Occipital lobe (tissue), 2 donors: Measurements from ENCODE around the gene KRTAP1-1. TPM values are rescaled to one million over a fixed set of nuclear protein-coding genes. Genes with fewer than 3 reads are reported as not detected.
"Not testable (repeated sequence)": the region's sequence is repeated elsewhere in the genome, so short reads cannot be mapped to it uniquely, and the experiment has no call there.

Experiments used
- DNase-seq: peaks from one replicate; lab custom pipeline; 2025; lab: John Stamatoyannopoulos, UW
- total RNA-seq: library from RNA; depleted of rRNA; stranded (reverse); fragments of >200 nt; gene quantifications from one replicate; pipeline ENCODE4 v1.2.3, GENCODE V29; 2014

KRTAP1-1 gene
- not detected for total RNA-seq

GRCh38 chr17:41040783-41041571 is at the start of gene KRTAP1-1:
Gene KRTAP1-1 (minus strand): TSS chr17:41041450. CDS start chr17:41041397, 53 bp downstream.
- not testable (repeated sequence) for DNase-seq

GRCh38 chr17:41088760-41089352 is 47.6 kb upstream of the KRTAP1-1 start:
- not testable (repeated sequence) for DNase-seq

- DNase-seq: not testable (repeated sequence)
Observed at GRCh38 chr17:41084100-41084856, 43.0 kb upstream of the KRTAP1-1 start, which contains the start of gene KRTAP4-7. Gene KRTAP4-7 (plus strand): TSS chr17:41084150. CDS start chr17:41084207, 57 bp downstream.

GRCh38 chr17:41083427-41083826 is 42.2 kb upstream of the KRTAP1-1 start:
- not testable (repeated sequence) for DNase-seq

- no peak for DNase-seq
Observed at GRCh38 chr17:41082626-41083025, 41.4 kb upstream of the KRTAP1-1 start.

DNA sequence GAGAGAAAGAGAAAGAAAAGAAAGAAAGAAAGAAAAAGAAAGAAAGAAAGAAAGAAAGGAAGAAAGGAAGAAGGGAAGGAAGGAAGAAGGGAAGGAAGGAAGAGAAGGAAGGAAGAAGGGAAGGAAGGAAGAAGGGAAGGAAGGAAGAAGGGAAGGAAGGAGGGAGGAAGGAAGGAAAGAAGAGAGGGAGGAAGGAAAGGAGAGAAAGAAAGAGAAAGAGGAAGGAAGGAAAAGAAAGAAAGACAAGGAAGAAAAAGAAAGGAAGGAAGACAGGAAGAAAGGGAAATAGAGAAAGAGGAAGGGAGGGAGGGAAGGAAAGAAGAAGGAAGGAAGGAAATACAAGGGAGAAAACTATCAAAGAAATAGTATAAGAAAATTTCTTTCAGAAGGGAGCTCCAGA is 35.5 kb upstream of the KRTAP1-1 start:
- no peak for DNase-seq

DNA sequence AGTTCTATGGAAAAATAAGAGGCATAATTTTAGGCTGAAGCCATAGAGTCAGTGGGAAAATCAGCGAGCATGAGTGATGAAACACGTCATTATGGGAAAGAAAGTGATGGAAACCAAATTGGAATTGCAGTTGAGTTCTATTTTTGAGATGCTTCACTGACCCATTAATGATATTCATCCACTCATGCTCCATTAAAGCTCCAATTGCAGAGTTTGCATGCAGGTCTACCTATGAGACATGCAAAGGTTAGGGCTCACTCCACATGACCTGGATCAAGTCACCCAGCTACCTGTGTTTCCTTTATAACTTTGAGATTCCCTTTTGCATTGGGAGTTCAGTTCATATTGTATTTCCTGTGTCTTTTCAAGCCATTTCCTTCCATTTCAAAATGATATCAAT is 32.4 kb upstream of the KRTAP1-1 start:
- no peak for DNase-seq

- DNase-seq: no peak
Observed at GRCh38 chr17:41071606-41072360, 30.5 kb upstream of the KRTAP1-1 start.

DNA sequence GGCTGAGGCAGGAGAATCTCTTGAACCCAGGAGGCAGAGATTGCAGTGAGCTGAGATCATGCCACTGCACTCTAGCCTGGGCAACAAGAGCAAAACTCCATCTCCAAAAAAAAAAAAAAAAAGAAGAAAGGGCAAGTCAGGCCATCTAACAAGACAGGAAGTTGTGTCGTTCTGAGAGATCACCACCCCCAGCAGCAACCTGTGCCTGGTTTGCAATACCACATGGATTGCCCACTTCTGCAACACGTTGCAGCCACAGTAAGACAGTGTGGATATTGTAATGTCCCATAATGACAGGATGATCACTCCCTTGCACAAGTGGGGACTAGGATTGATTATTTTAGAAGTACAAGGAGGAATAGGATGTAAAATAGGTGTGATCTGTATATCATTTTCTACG is 27.8 kb upstream of the KRTAP1-1 start:
- DNase-seq: no peak

GRCh38 chr17:41067281-41067680 is 26.0 kb upstream of the KRTAP1-1 start:
- DNase-seq: no peak

- no peak for DNase-seq
Observed at GRCh38 chr17:41065829-41066624, 24.8 kb upstream of the KRTAP1-1 start, which contains the start of gene KRTAP2-4. Gene KRTAP2-4 (minus strand): TSS chr17:41065879. CDS start chr17:41065845, 34 bp downstream.

- DNase-seq: not testable (repeated sequence)
Observed at GRCh38 chr17:41065016-41065689, 23.9 kb upstream of the KRTAP1-1 start.

DNA sequence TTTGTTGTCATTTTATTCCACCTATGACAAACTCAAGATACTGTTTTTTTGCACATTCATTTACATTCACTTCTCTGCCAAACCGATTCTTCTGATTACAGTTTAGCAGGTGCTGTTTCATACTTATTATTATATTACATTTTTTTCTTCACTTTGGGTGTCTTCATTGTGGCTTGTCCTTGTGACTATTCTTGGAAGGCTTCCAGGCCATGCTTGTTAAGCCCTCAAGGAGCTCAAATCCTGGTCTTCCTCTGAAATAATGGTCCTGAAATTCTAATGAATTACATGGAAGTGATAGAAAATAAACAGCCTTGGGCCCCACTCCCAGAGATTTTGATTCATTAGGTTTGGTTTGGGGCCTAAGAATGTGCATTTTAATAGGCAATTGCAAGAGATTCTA is 23.1 kb upstream of the KRTAP1-1 start:
- no peak for DNase-seq

GRCh38 chr17:41063449-41063848 is 22.2 kb upstream of the KRTAP1-1 start:
- no peak for DNase-seq

DNA sequence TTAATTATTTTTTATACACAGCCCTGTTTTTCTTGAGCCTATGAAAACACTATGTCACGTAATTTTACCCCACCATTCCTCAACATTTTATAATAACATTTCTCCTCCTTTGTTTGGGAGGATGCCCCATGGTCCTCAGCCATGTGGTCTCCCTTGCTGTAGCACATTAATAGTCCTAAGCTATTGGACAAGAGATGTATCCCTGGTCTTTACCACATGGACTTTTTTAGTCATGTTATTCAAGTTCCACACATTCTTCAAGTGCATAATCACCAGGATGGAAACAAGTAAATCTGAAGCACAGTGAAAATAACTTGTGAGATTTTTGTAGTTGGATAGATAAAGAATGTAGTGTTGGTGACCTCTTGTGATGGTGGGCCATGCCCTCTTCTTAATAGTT is 20.7 kb upstream of the KRTAP1-1 start:
- DNase-seq: no peak

DNA sequence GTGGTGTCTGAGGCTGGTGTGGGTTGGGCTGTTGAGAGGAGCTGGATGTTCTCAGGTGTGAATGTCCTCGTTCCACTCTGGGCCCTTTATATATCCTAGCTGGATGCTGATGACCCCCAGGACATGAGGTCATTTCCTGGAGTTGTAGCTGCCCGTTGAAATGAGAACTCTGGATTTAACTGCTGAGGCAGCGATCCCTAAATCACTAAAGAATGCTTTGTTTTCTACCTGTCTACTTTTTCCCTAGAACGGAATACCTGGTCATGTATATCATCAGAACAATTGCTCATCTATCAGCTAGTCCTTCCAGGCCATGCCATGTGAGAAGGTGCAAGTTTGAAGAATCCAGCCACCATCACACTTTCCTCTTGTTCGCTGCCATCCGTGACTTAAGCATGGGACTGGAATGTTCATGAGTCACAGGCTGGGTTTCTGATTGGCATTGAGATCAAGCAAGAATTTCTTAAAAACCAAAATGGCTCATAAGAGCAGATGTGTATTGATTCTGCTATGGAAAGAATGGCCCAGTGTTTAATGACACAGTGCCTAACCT is 18.9 kb upstream of the KRTAP1-1 start, which contains the start of gene KRTAP2-3:
Gene KRTAP2-3 (minus strand): TSS at position 63 of the 553 bp plus-strand sequence. CDS start 64 bp downstream, outside the sequence.
- no peak for DNase-seq

DNA sequence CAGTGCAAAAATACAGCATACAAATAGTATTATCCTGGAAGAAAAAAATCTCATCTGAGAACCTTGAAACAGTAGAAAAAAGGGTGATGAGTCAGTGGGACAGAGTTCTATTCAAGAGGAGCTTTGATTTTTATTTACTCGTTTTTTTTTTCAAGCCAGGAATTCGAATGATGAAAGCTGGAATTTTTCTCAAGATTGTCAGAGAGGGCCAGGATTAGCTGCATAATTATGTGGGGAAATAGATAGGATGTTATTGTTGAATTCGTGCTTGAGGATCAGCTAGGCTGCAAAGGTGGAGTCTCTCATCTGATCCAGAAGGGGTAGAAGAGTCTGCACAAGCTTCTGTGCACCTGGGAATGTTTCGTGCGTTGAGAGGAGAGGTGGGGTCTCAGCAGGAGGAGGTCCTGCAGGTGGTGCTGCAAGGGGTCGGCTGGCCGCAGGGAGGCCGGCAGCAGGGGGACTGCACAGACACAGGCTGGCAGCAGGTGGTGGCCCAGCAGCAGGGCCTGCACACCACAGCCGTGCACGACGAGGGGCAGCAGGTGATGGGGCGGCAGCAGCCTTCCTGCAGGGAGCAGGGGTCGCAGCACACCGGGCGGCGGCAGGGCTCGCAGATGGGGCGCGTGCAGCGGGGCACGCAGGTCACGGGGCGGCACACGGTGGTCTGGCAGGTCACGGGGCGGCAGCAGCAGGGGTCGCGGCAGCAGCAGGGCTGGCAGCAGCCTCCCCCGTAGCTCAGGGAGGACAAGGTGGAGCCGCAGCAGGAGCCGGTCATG is 18.2 kb upstream of the KRTAP1-1 start:
- DNase-seq: not testable (repeated sequence)

GRCh38 chr17:41058741-41059140 is 17.5 kb upstream of the KRTAP1-1 start:
- DNase-seq: no peak

DNA sequence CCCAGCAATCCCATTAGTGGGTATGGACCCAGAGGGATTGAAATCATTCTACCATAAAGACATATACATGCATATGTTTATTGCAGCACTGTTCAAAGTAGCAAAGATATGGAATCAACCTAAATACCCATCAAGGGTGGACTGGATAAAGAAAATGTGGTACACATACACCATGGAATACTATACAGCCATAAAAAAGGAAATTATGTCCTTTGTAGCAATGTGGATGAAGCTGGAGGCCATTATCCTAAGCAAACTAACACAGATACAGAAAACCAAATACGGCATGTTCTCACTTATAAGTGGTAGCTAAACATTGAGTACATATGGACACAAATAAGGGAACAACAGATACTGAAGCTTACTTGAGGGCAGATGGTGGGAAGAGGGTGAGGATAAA is 16.3 kb upstream of the KRTAP1-1 start:
- no peak for DNase-seq
